DND-41 (cell line): ENCODE results near the gene DCBLD2.

Experiments
- ATAC-seq: fragments of 200-7000 bp; cut with Tn5 transposase; 3 replicates; pipeline ENCODE4 v1.9.1; 2021; ENCODE audit warnings: low read depth; ENCODE audit not compliant: insufficient read depth
- DNase-seq: peaks from one replicate; pipeline ENCODE4 v3.0.0-alpha.2; 2020
- H2AFZ ChIP-seq: 2 replicates; pipeline ENCODE4 v1.6.0; 2012; ENCODE audit warnings: low read depth, low read length
- H3K27ac ChIP-seq: 2 replicates; pipeline ENCODE4 v1.5.1; 2012; ENCODE audit warnings: low read length, inconsistent platforms
- H3K27me3 ChIP-seq: fragments of 200-600 bp; sonication (generic); 2 replicates; pipeline ENCODE4 v1.6.0; 2012; ENCODE audit warnings: low read length, mild to moderate bottlenecking, inconsistent platforms; ENCODE audit not compliant: insufficient read depth, poor library complexity
- H3K36me3 ChIP-seq: 2 replicates; pipeline ENCODE4 v1.5.1; 2012; ENCODE audit warnings: low read length, inconsistent platforms; ENCODE audit not compliant: insufficient read depth
- H3K4me1 ChIP-seq: 2 replicates; pipeline ENCODE4 v1.5.1; 2012; ENCODE audit warnings: mild to moderate bottlenecking, low read length; ENCODE audit not compliant: insufficient read depth
- H3K4me2 ChIP-seq: 2 replicates; pipeline ENCODE4 v1.6.0; 2012; ENCODE audit warnings: mild to moderate bottlenecking, moderate library complexity, low read length, inconsistent platforms; ENCODE audit not compliant: insufficient read depth
- H3K4me3 ChIP-seq, 2 experiments: fragments of 200-600 bp in 1 of 2; shearing (Covaris generic) in 1 of 2; 2 replicates each; pipeline ENCODE4 v1.5.1; 2012 to 2016; ENCODE audit warnings: inconsistent platforms in 2 of 2, low read length in 2 of 2, mild to moderate bottlenecking in 2 of 2, low read depth in 1 of 2, moderate library complexity in 1 of 2
- H3K79me2 ChIP-seq: 2 replicates; pipeline ENCODE4 v1.6.0; 2012; ENCODE audit warnings: low read length, inconsistent platforms; ENCODE audit not compliant: insufficient read depth
- H3K9ac ChIP-seq: 2 replicates; pipeline ENCODE4 v1.6.0; 2012; ENCODE audit warnings: low read depth, mild to moderate bottlenecking, inconsistent platforms, low read length, moderate library complexity
- H3K9me3 ChIP-seq: 2 replicates; pipeline ENCODE4 v1.5.1; 2012; ENCODE audit warnings: low read length, moderate library complexity, mild to moderate bottlenecking, inconsistent platforms; ENCODE audit not compliant: insufficient read depth, severe bottlenecking
- H4K20me1 ChIP-seq: 2 replicates; pipeline ENCODE4 v1.6.0; 2012; ENCODE audit warnings: low read length; ENCODE audit not compliant: insufficient read depth
- CTCF ChIP-seq: IDR thresholded peaks from 2 replicates; pipeline ENCODE4 v1.5.1; 2012; ENCODE audit warnings: borderline replicate concordance, low read length, moderate library complexity, mild to moderate bottlenecking; ENCODE audit not compliant: poor library complexity, severe bottlenecking; ENCODE audit errors: extremely low read depth
- EZH2 ChIP-seq: IDR thresholded peaks from 3 replicates; pipeline ENCODE4 v1.6.1; 2012; ENCODE audit warnings: borderline replicate concordance, low read depth, mild to moderate bottlenecking, moderate library complexity, low read length, inconsistent platforms; ENCODE audit not compliant: severe bottlenecking

Gene DCBLD2

DNA sequence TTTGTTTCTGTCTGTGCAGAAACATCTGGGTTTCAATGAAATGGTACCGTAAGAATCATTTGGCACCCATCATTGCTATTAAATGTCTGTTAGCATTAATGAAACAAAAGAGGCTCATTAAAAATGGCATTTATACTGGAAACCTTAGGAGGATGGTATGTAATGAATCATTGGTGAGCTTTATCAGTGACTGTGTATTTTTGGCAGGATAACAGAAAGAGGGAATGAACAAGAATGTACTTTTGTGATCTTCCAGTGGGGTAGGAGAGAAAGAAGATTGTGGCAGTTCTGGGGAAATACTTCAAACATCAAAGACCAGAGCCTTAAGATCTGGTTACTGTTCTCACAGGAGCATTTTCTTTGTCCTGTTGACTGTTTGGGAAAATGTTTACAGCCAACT is 4.7 kb upstream of the DCBLD2 start:
- no peaks in the 10 kb centered on the region for H3K27me3 ChIP-seq
- ATAC-seq (no peak), DNase-seq (no peak)
- no peak overlapping the region for H3K27ac ChIP-seq
- no peak overlapping the region for H2AFZ ChIP-seq
- no peak overlapping the region for H3K4me3 ChIP-seq
- no peak overlapping the region for H3K4me2 ChIP-seq
- TF ChIP-seq CTCF: no peak
- TF ChIP-seq EZH2: no peak
- H3K36me3 ChIP-seq: no peaks in the 10 kb centered on the region; the same call in 1 of the 2 replicates
- H4K20me1 ChIP-seq: no peaks in the 10 kb centered on the region
- peaks cover under 1% of the 10 kb centered on the region; the same call in 1 of the 2 replicates for H3K79me2 ChIP-seq
- H3K4me1 ChIP-seq: peaks cover 10% of the 10 kb centered on the region
- H3K9ac ChIP-seq: no peak overlapping the region
- H3K9me3 ChIP-seq: no peaks in the 10 kb centered on the region

DNA sequence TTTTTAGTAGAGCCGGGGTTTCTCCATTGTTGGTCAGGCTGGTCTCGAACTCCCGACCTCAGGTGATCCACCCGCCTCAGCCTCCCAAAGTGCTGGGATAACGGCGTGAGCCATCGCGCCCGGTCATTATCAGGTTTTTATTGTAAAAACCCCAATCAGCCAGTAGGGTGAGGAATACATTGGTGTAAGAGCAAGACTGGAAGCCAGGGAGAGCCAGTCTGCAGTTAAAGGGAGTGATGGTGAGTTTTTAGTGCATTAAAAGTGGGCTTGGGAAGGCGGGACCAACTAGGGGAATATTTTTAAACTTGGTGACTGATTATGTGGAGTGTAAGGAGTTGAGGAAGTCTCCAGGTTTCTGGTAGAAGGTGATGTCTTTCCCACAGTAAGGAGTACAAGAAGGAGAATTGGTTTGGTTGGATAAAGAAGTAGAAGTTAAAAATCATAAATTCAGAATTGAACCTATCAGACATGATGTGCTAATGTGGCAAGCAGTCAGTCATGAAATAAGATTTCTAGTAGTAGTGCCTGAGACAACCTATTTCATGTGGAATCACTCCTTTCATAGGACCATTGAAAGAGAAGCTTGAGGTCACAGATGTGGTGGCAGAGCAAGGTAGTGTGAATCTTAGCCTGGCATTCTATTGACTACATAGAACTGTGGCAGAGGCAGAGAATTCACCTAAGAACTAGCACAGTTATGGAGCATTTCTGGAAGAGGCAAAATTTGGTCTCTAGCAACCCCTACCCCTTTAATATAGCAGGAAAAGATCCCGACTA is 2.4 kb upstream of the DCBLD2 start:
- ATAC-seq (no peak), DNase-seq (no peak)
- Histone ChIP-seq H3K4me2 (no peak overlapping the region), H3K9ac (no peak overlapping the region), H3K27me3 (no peaks in the 10 kb centered on the region), H3K4me3 (no peak overlapping the region), H3K4me1 (peaks cover 27% of the 10 kb centered on the region), H3K27ac (no peak overlapping the region), H3K9me3 (no peaks in the 10 kb centered on the region), H3K79me2 (peaks cover 19% of the 10 kb centered on the region), H4K20me1 (peaks cover 4% of the 10 kb centered on the region; the same call in 1 of the 2 replicates), H3K36me3 (no peaks in the 10 kb centered on the region; the same call in 1 of the 2 replicates), H2AFZ (no peak overlapping the region)
- TF ChIP-seq CTCF: no peak
- TF ChIP-seq EZH2: no peak

DNA sequence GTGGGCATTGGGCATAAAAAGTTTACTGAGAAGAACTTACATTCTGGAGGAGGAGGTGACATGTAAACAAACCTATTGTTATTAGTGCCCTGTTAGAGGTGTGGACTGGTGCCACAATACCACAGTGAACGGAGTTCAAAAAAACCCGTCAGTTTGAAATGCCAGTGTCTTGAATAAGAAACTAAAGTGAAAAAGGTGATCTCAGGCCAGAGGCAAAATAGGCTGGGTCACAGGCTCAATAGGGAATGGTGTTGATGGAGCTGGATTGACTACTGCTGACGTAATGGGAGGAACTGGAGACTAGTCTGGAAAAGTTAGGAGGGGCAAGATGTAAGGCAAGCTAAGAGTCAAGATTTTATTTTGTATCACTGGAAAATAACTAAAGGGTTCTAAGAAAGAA is 1.6 kb upstream of the DCBLD2 start:
- H3K9ac ChIP-seq: no peak overlapping the region
- peak overlapping the region; percentile 96; the same call in 1 of the 2 replicates for H3K4me2 ChIP-seq
- no peaks in the 10 kb centered on the region for H3K9me3 ChIP-seq
- peaks cover 4% of the 10 kb centered on the region; the same call in 1 of the 2 replicates for H4K20me1 ChIP-seq
- peaks cover 24% of the 10 kb centered on the region for H3K79me2 ChIP-seq
- ATAC-seq (no peak), DNase-seq (no peak)
- no peaks in the 10 kb centered on the region; the same call in 1 of the 2 replicates for H3K36me3 ChIP-seq
- H3K27me3 ChIP-seq: no peaks in the 10 kb centered on the region
- peak overlapping the region; percentile 0; the same call in 1 of the 2 replicates for H2AFZ ChIP-seq
- peaks cover 31% of the 10 kb centered on the region for H3K4me1 ChIP-seq
- H3K27ac ChIP-seq: no peak overlapping the region
- no peak for TF ChIP-seq CTCF
- TF ChIP-seq EZH2: no peak
- no peak overlapping the region for H3K4me3 ChIP-seq
